ENCODE results near the gene LIX1L. TPM values are rescaled to one million over a fixed set of nuclear protein-coding genes. Genes with fewer than 3 reads are reported as not detected.

Gene LIX1L
- total and polyA plus RNA-seq, 2 of the 13 experiments (the other 11 are each of a cell fraction or from before 2014, with no cell fraction given), result 8.1 to 24.9 TPM

GRCh38 chr1:145972580-145972979, 14.8 kb upstream of the LIX1L start (continued):
- TF ChIP-seq ZBTB3 (CRISPR knock-in tag; IDR thresholded peaks at IDR 0.05; ENCODE audit: borderline replicate concordance, low read depth), result no peak
- TF ChIP-seq CBFB (CRISPR knock-in tag; IDR thresholded peaks at IDR 0.05), result no peak
- TF ChIP-seq EED (CRISPR knock-in tag; IDR thresholded peaks at IDR 0.05), result no peak
- TF ChIP-seq HOXA7 (CRISPR knock-in tag; IDR thresholded peaks at IDR 0.05), result no peak
- peak; percentile 31; the same call in 1 of the 2 replicates for TF ChIP-seq ZNF331 (CRISPR knock-in tag; IDR thresholded peaks at IDR 0.05)
- no peak for TF ChIP-seq ZNF124 (CRISPR knock-in tag; IDR thresholded peaks at IDR 0.05)
- TF ChIP-seq, protein P1, sequence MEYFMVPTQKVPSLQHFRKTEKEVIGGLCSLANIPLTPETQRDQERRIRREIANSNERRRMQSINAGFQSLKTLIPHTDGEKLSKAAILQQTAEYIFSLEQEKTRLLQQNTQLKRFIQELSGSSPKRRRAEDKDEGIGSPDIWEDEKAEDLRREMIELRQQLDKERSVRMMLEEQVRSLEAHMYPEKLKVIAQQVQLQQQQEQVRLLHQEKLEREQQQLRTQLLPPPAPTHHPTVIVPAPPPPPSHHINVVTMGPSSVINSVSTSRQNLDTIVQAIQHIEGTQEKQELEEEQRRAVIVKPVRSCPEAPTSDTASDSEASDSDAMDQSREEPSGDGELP (IDR thresholded peaks at IDR 0.05; ENCODE audit: borderline replicate concordance, low read depth), result no peak
- no peak for TF ChIP-seq ADNP (CRISPR knock-in tag; IDR thresholded peaks at IDR 0.05)
- TF ChIP-seq ZNF549 (CRISPR knock-in tag; IDR thresholded peaks at IDR 0.05), result no peak
- TF ChIP-seq SOX5 (CRISPR knock-in tag; IDR thresholded peaks at IDR 0.05; ENCODE audit: borderline replicate concordance), result peak; percentile 43; the same call in 1 of the 2 replicates
- no peak for TF ChIP-seq ZNF83 (CRISPR knock-in tag; IDR thresholded peaks at IDR 0.05; ENCODE audit: borderline replicate concordance)
- no peak for TF ChIP-seq ZNF841 (CRISPR knock-in tag; IDR thresholded peaks at IDR 0.05; ENCODE audit: borderline replicate concordance)
- TF ChIP-seq DBP (CRISPR knock-in tag; IDR thresholded peaks at IDR 0.05; ENCODE audit: not compliant biosample characterization), result no peak
- no peak for TF ChIP-seq LRRFIP1 (CRISPR knock-in tag; conservative IDR thresholded peaks at IDR 0.05)
- TF ChIP-seq ZNF136 (CRISPR knock-in tag; IDR thresholded peaks at IDR 0.05; ENCODE audit: low read depth), result no peak
- TF ChIP-seq, protein P2, sequence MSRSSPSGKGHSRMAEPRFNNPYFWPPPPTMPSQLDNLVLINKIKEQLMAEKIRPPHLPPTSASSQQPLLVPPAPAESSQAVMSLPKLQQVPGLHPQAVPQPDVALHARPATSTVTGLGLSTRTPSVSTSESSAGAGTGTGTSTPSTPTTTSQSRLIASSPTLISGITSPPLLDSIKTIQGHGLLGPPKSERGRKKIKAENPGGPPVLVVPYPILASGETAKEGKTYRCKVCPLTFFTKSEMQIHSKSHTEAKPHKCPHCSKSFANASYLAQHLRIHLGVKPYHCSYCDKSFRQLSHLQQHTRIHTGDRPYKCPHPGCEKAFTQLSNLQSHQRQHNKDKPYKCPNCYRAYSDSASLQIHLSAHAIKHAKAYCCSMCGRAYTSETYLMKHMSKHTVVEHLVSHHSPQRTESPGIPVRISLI (CRISPR knock-in tag; IDR thresholded peaks at IDR 0.05; ENCODE audit: borderline replicate concordance), result peak; percentile 90
- no peak for TF ChIP-seq ZNF143 (CRISPR knock-in tag; IDR thresholded peaks at IDR 0.05)
- no peak for TF ChIP-seq ASH2L (IDR thresholded peaks at IDR 0.05; ENCODE audit: insufficient read length, low read depth, low read length)
- peak; percentile 54 for TF ChIP-seq TEAD3 (CRISPR knock-in tag; optimal IDR thresholded peaks at IDR 0.05; ENCODE audit: borderline replicate concordance)
- TF ChIP-seq AGO2 (optimal IDR thresholded peaks at IDR 0.05; ENCODE audit: low read depth, low read length), result no peak
- TF ChIP-seq ZNF766 (CRISPR knock-in tag; IDR thresholded peaks at IDR 0.05; ENCODE audit: borderline replicate concordance), result no peak
- no peak for TF ChIP-seq ZNF430 (CRISPR knock-in tag; IDR thresholded peaks at IDR 0.05)
- no peak for TF ChIP-seq ZNF788 (CRISPR knock-in tag; IDR thresholded peaks at IDR 0.05; ENCODE audit: borderline replicate concordance)
- TF ChIP-seq DR1 (CRISPR knock-in tag; IDR thresholded peaks at IDR 0.05), result no peak
- peak; percentile 88 for TF ChIP-seq ZNF644 (CRISPR knock-in tag; IDR thresholded peaks at IDR 0.05; ENCODE audit: low read depth)
- TF ChIP-seq ZNF761 (CRISPR knock-in tag; conservative IDR thresholded peaks at IDR 0.05), result no peak
- TF ChIP-seq POLR2A (IDR thresholded peaks at IDR 0.05; ENCODE audit: insufficient read depth in 1 of 2, low read depth in 2 of 2, low read length in 2 of 2), result no peak
- no peak for TF ChIP-seq ZNF768 (CRISPR knock-in tag; IDR thresholded peaks at IDR 0.05)

All from HepG2 (cell line).